HG02885 (cell line): Measurements from ENCODE around the gene MTRF1.
"Not testable (repeated sequence)": the region's sequence is repeated elsewhere in the genome, so short reads cannot be mapped to it uniquely, and the experiment has no call there.

Source experiments
- ATAC-seq: cut with Tn5 transposase; IDR thresholded peaks from one replicate; pipeline ENCODE4 v1.9.1; 2021; ENCODE audit warnings: mild to moderate bottlenecking; ENCODE audit not compliant: unreplicated experiment, poor library complexity

MTRF1 gene

GRCh38 chr13:41186481-41186880, 76.9 kb downstream of the MTRF1 start:
- no peak for ATAC-seq

DNA sequence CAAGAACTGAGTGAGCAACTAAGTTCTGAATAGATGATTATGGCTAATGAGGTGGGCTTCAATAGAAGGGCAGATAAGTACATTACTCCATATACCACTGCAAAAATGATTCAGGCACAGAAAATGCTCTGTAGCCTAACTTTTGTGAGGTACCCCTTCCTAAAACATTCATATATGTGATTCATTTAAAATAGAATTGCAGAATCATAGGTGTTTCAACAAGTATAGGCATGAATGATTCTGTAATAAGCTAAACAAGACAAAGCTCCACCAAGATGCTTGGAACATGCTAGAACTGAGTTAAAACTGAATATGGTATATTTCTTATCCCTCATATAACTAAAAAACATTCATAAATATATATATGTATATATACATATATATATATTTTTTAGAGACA, 81.1 kb downstream of the MTRF1 start:
- no peak for ATAC-seq

GRCh38 chr13:41179593-41180250, 83.7 kb downstream of the MTRF1 start:
- ATAC-seq, result no peak

DNA sequence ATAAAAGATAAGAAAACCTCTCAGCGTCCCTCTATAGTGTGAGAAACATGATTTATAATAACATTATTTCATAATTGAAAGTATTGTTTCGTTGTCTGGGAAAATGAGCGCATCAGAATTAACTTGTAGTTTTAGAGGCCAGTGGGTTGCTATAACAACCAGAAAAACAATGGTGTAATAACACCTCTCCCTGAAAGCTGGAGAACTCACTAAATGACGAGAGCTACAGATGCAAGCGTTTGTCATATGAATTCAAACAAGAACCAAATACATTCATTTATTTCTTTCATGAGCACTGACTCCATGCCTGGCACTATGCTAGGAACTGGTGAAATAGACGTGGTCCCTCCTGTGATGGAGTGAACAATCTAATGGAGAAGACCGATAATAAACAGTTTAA, 85.3 kb downstream of the MTRF1 start:
- ATAC-seq, result no peak

DNA sequence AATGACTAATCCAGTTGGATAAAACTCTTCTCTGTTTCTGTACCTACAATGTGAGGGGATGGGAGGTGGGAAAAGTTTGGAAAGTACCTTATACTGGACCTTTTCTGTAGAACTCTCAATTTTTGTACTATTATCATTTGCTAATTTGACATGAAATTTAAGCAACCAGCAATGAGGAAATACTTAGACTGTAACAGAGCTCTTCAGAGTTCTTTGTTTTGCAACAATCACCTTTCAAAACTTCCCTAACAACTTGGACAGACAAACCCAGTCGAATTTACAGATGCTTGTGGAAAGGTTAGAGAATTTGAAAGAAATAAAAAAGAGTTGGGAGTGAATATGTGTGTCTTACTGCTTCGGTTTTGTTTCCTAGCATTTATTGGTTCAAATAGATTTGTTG, 85.8 kb downstream of the MTRF1 start:
- no peak for ATAC-seq

DNA sequence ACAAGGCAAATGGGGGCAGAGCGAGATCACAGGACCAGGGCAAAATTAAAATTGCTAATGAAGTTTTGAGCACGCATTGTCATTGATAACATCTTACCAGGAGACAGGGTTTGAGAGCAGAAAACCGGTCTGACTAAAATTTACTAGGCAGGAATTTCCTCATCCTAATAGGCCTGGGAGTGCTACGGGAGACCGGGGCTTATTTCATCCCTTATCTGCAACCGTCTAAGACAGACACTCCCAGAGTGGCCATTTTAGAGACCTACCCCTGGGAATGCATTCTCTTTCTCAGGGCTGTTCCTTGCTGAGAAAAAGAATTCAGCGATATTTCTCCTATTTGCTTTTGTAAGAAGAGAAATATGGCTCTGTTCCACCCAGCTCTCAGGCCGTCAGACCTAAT, 87.8 kb downstream of the MTRF1 start:
- ATAC-seq, result not testable (repeated sequence)
